Hematopoietic multipotent progenitor cell treated with erythropoietin and hydrocortisone succinate and interleukin-3 and kit ligand, for 8 days (in vitro differentiated cells): ENCODE data around the gene NBPF9.
"Not testable (repeated sequence)": the region's sequence is repeated elsewhere in the genome, so short reads cannot be mapped to it uniquely, and the experiment has no call there.

Experiments used
- DNase-seq: peaks from one replicate; pipeline ENCODE4 v3.0.0-alpha.2; 2015

NBPF9 gene

GRCh38 chr1:149009761-149010160 lies 93.6 kb downstream of the NBPF9 start:
- not testable (repeated sequence) for DNase-seq

- DNase-seq, result not testable (repeated sequence)
Observed at GRCh38 chr1:149008769-149009168, 94.6 kb downstream of the NBPF9 start.

- DNase-seq, result not testable (repeated sequence)
Observed at GRCh38 chr1:149008326-149008725, 95.0 kb downstream of the NBPF9 start.
